HepG2 (cell line): ENCODE data around the gene LDB2.

Source experiments
- BRCA1 ChIP-seq: sonication (generic); formaldehyde crosslinking; IDR thresholded peaks from 2 replicates; pipeline ENCODE4 v1.4.0; 2020; ENCODE audit warnings: missing genetic modification reagents
- KDM5B ChIP-seq: sonication (generic); formaldehyde crosslinking; IDR thresholded peaks from 2 replicates; pipeline ENCODE4 v1.4.0; 2020; ENCODE audit warnings: missing genetic modification reagents, mild to moderate bottlenecking, borderline replicate concordance
- MYC ChIP-seq: sonication (generic); formaldehyde crosslinking; IDR thresholded peaks from 2 replicates; pipeline ENCODE4 v1.9.0; 2021; ENCODE audit warnings: missing genetic modification reagents, borderline replicate concordance
- NFIC ChIP-seq: IDR thresholded peaks from 2 replicates; pipeline ENCODE4 v1.6.1; 2012; ENCODE audit warnings: mild to moderate bottlenecking, low read length, inconsistent platforms
- NR2C2 ChIP-seq: sonication (generic); formaldehyde crosslinking; IDR thresholded peaks from 2 replicates; pipeline ENCODE4 v1.4.0; 2020; ENCODE audit warnings: missing genetic modification reagents, mild to moderate bottlenecking, moderate library complexity, borderline replicate concordance
- POLR2A ChIP-seq, 2 experiments: IDR thresholded peaks; 2 replicates each; pipeline ENCODE4 v1.6.1; 2011; ENCODE audit warnings: low read depth in 2 of 2, low read length in 2 of 2, mild to moderate bottlenecking in 1 of 2, moderate library complexity in 1 of 2; ENCODE audit not compliant: insufficient read depth in 1 of 2
- ZNF484 ChIP-seq: sonication (generic); formaldehyde crosslinking; IDR thresholded peaks from 2 replicates; pipeline ENCODE4 v1.5.1; 2020; ENCODE audit warnings: mild to moderate bottlenecking, low read depth, missing genetic modification reagents, borderline replicate concordance

DNA sequence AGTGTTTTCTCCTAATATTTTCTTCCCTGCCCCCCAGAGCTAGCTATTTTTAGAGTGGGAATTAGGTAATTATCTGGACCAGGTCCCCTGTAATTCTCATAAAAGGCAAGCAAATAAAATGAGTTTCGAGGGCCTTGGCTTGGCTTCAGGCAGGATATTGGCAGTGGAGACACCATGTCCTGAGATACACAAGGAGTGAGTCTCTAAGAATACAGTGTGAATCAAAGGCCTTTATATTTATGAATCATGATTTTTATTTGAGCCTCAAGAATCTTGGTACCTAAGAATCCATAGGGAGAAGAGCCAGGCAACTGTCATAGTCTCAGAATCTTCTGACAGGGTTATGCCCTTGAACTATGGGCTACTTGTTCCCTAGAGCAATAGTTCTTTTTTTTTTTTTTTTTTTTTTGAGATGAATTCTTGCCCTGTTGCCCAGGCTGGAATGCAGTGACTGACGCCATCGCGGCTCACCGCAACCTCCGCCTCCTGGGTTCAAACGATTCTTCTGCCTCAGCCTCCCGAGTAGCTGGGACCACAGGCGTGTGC is 205.4 kb downstream of the LDB2 start:
- TF ChIP-seq ZNF484 (CRISPR knock-in tag) = no peak
- no peak for TF ChIP-seq NFIC
- no peak for TF ChIP-seq MYC (CRISPR knock-in tag)
- no peak for TF ChIP-seq NR2C2 (CRISPR knock-in tag)
- no peak for TF ChIP-seq BRCA1 (CRISPR knock-in tag)
- no peak for TF ChIP-seq POLR2A (IDR thresholded peaks at IDR 0.05; ENCODE audit: insufficient read depth in 1 of 2, low read depth in 2 of 2, low read length in 2 of 2)
- no peak for TF ChIP-seq KDM5B (CRISPR knock-in tag)
